ENCODE data around the gene RBFOX2.
"Not testable (repeated sequence)": the region's sequence is repeated elsewhere in the genome, so short reads cannot be mapped to it uniquely, and the experiment has no call there.

Gene RBFOX2

DNA sequence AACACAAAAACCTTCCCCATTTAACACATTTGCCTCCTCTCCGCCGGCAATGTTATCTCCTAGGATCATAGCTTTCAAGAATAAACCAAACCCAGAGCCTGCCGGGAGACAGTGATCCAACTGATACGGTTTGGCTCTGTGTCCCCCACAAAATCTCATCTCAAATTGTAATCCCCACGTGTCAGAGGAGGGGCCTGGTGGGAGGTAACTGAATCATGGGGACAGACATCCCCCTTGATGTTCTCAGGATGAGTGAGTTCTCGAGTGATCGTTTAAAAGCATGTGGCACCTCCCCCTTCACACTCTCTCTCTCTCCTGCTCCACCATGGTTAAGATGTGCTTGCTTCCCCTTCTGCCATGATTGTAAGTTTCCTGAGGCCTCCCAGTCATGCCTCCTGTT is 33.3 kb downstream of the RBFOX2 start:
- Histone ChIP-seq H3K4me1 (ENCODE audit: insufficient read depth, poor library complexity, severe bottlenecking) (no peaks in the 10 kb centered on the region), H3K27me3 (ENCODE audit: insufficient read depth, poor library complexity, severe bottlenecking) (no peaks in the 10 kb centered on the region), H3K27ac (ENCODE audit: poor library complexity, severe bottlenecking) (no peak overlapping the region), H3K9me3 (ENCODE audit: severe bottlenecking) (no peaks in the 10 kb centered on the region), H3K4me3 (ENCODE audit: severe bottlenecking) (no peak overlapping the region), H3K36me3 (ENCODE audit: low read depth) (0 out of 2 replicates have a peak, but pooled peaks cover 5% of the 10 kb centered on the region)
- TF ChIP-seq, protein P1, sequence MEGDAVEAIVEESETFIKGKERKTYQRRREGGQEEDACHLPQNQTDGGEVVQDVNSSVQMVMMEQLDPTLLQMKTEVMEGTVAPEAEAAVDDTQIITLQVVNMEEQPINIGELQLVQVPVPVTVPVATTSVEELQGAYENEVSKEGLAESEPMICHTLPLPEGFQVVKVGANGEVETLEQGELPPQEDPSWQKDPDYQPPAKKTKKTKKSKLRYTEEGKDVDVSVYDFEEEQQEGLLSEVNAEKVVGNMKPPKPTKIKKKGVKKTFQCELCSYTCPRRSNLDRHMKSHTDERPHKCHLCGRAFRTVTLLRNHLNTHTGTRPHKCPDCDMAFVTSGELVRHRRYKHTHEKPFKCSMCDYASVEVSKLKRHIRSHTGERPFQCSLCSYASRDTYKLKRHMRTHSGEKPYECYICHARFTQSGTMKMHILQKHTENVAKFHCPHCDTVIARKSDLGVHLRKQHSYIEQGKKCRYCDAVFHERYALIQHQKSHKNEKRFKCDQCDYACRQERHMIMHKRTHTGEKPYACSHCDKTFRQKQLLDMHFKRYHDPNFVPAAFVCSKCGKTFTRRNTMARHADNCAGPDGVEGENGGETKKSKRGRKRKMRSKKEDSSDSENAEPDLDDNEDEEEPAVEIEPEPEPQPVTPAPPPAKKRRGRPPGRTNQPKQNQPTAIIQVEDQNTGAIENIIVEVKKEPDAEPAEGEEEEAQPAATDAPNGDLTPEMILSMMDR (IDR thresholded peaks at IDR 0.05; ENCODE audit: poor library complexity, severe bottlenecking): no peak
- DNase-seq (ENCODE audit: low spot score) (no peak), ATAC-seq (ENCODE audit: low read depth) (no peak)

DNA sequence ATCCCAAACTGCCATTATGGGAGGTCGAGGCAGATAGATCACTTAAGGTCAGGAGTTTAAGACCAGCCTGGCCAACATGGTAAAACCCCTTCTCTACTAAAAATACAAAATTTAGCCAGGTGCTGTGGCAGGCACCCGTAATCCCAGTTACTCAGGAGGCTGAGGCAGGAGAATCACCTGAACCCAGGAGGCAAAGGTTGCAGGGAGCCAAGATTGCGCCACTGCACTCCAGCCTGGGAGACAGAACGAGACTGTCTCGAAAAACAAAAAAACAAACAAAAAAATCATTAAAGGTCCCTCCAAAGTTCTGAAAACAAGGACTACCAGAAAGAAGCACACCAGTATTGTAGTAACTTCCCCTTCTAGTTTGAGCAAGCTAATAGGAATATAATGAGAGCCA is 34.9 kb downstream of the RBFOX2 start:
- not testable (repeated sequence) for H3K4me1 ChIP-seq (ENCODE audit: insufficient read depth, poor library complexity, severe bottlenecking); DNase-seq (ENCODE audit: low spot score); ATAC-seq (ENCODE audit: low read depth); H3K4me3 ChIP-seq (ENCODE audit: severe bottlenecking); H3K27ac ChIP-seq (ENCODE audit: poor library complexity, severe bottlenecking); H3K27me3 ChIP-seq (ENCODE audit: insufficient read depth, poor library complexity, severe bottlenecking); H3K9me3 ChIP-seq (ENCODE audit: severe bottlenecking); H3K36me3 ChIP-seq (ENCODE audit: low read depth)

DNA sequence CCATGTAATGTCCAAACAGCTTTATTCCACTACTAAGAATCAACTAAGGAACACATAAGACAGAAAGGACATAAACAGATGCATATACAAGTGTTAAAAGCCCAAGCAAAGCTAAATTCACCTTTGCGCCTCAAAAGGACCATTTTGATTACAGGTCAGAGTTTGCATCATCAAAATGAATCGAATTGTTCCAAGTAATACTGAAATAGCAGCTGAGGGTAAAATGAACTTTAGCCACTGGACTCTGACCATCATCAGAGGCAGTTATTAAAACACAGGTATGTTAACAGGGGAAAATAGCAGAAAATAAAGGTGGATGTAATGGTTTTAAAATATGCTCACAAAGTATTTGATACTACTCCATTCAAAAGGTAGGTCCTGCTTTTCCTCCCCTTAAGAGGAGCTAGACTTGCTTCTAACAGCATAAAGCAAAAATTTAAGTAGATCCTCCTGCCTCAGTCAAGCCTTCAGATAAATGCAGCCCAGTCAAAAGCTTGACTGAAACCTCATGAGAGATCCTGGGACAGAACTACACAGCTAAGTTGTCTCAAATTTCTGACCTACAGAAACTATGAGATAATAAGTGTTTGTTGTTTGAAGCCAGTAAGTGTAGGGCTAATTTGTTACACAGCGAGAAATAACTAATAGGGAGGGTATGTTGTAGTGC is 35.4 kb downstream of the RBFOX2 start:
- H3K36me3 ChIP-seq (ENCODE audit: low read depth): 0 out of 2 replicates have a peak, but pooled peaks cover 5% of the 10 kb centered on the region
- no peaks in the 10 kb centered on the region for H3K27me3 ChIP-seq (ENCODE audit: insufficient read depth, poor library complexity, severe bottlenecking)
- ATAC-seq (ENCODE audit: low read depth) (no peak), DNase-seq (ENCODE audit: low spot score) (no peak)
- no peak overlapping the region for H3K27ac ChIP-seq (ENCODE audit: poor library complexity, severe bottlenecking)
- TF ChIP-seq, protein P1 (IDR thresholded peaks at IDR 0.05; ENCODE audit: poor library complexity, severe bottlenecking): no peak
- H3K9me3 ChIP-seq (ENCODE audit: severe bottlenecking): no peaks in the 10 kb centered on the region
- H3K4me3 ChIP-seq (ENCODE audit: severe bottlenecking): no peak overlapping the region
- no peaks in the 10 kb centered on the region for H3K4me1 ChIP-seq (ENCODE audit: insufficient read depth, poor library complexity, severe bottlenecking)

DNA sequence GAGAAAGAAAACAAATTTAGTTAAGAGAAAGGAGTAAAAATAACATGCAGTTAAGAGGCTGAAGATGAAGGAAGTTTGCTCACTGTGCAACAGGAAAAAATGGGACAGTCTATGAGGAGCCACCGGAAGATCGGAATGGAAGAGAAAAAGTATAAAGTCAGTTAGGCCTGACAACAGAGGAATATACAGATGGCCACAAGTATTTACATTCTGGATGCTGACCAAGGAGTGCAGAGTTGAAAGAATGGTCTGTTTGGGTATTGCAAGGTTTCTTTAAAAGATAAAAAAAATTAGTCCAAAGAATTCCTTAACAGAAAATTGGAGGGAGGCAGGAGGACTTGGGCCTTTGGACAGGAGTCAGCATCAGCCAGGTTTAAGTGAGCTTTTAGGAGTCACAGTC is 37.5 kb downstream of the RBFOX2 start:
- no peak for ATAC-seq (ENCODE audit: low read depth)
- Histone ChIP-seq H3K27ac (ENCODE audit: poor library complexity, severe bottlenecking) (no peak overlapping the region), H3K36me3 (ENCODE audit: low read depth) (0 out of 2 replicates have a peak, but pooled peaks cover 5% of the 10 kb centered on the region), H3K4me3 (ENCODE audit: severe bottlenecking) (no peak overlapping the region), H3K9me3 (ENCODE audit: severe bottlenecking) (no peaks in the 10 kb centered on the region), H3K4me1 (ENCODE audit: insufficient read depth, poor library complexity, severe bottlenecking) (no peaks in the 10 kb centered on the region), H3K27me3 (ENCODE audit: insufficient read depth, poor library complexity, severe bottlenecking) (no peaks in the 10 kb centered on the region)
- TF ChIP-seq, protein P1 (IDR thresholded peaks at IDR 0.05; ENCODE audit: poor library complexity, severe bottlenecking): no peak
- DNase-seq (ENCODE audit: low spot score): no peak

- no peak overlapping the region for H3K27ac ChIP-seq (ENCODE audit: poor library complexity, severe bottlenecking)
- no peaks in the 10 kb centered on the region for H3K27me3 ChIP-seq (ENCODE audit: insufficient read depth, poor library complexity, severe bottlenecking)
- TF ChIP-seq, protein P1 (IDR thresholded peaks at IDR 0.05; ENCODE audit: poor library complexity, severe bottlenecking): no peak
- no peaks in the 10 kb centered on the region for H3K4me1 ChIP-seq (ENCODE audit: insufficient read depth, poor library complexity, severe bottlenecking)
- H3K9me3 ChIP-seq (ENCODE audit: severe bottlenecking): no peaks in the 10 kb centered on the region
- DNase-seq (ENCODE audit: low spot score): no peak
- no peaks in the 10 kb centered on the region for H3K36me3 ChIP-seq (ENCODE audit: low read depth)
- no peak for ATAC-seq (ENCODE audit: low read depth)
- H3K4me3 ChIP-seq (ENCODE audit: severe bottlenecking): no peak overlapping the region
Observed at GRCh38 chr22:35988030-35988429, 40.6 kb downstream of the RBFOX2 start.

Measured in RWPE2 (cell line).